Calu3 (cell line): ENCODE results near the gene GNG12. TPM values are rescaled to one million over a fixed set of nuclear protein-coding genes. Genes with fewer than 3 reads are reported as not detected.

ENCODE experiments used
- BruUV-seq: library from RNA; stranded (reverse); fragments of 400-500 nt; replicated peaks from 2 replicates; lab custom pipeline; 2021; lab: Mats Ljungman, UMichigan
- CTCF ChIA-PET: fragments of 300-600 bp; sonication (Branson Sonifier 250); formaldehyde crosslinking; loops from one replicate; lab custom pipeline; 2022; ENCODE audit warnings: antibody characterized with exemption; lab: Charles Lee
- DNase-seq: peaks from one replicate; pipeline ENCODE4 v3.0.0; 2022
- H3K27ac Mint-ChIP-seq: one replicate; pipeline ENCODE4 v1.8.0; 2022; ENCODE audit warnings: mixed read lengths; ENCODE audit not compliant: unreplicated experiment
- H3K27me3 Mint-ChIP-seq: one replicate; pipeline ENCODE4 v1.8.0; 2022; ENCODE audit warnings: mixed read lengths; ENCODE audit not compliant: unreplicated experiment
- H3K36me3 Mint-ChIP-seq: one replicate; pipeline ENCODE4 v1.8.0; 2022; ENCODE audit warnings: mild to moderate bottlenecking, moderate library complexity, mixed read lengths; ENCODE audit not compliant: insufficient read depth, unreplicated experiment
- H3K4me1 Mint-ChIP-seq: one replicate; pipeline ENCODE4 v1.8.0; 2022; ENCODE audit warnings: mild to moderate bottlenecking, low read depth, mixed read lengths; ENCODE audit not compliant: unreplicated experiment
- H3K4me3 Mint-ChIP-seq: one replicate; pipeline ENCODE4 v1.8.0; 2022; ENCODE audit warnings: mild to moderate bottlenecking, low read depth, moderate library complexity, mixed read lengths; ENCODE audit not compliant: unreplicated experiment
- H3K9me3 Mint-ChIP-seq: one replicate; pipeline ENCODE4 v1.8.0; 2022; ENCODE audit warnings: low read depth, mixed read lengths; ENCODE audit not compliant: unreplicated experiment
- CTCF ChIP-seq: fragments of 200-600 bp; IDR thresholded peaks from one replicate; pipeline ENCODE4 v1.8.0; 2022; ENCODE audit warnings: antibody characterized with exemption; ENCODE audit not compliant: unreplicated experiment
- intact Hi-C: fragments of 100-400 bp; cut with micrococcal nuclease; formaldehyde crosslinking; loops from one replicate; pipeline ENCODE4 v1.10.0; 2022; ENCODE audit not compliant: unreplicated experiment
- total RNA-seq: library from RNA; stranded (reverse); gene quantifications from 2 replicates; pipeline ENCODE4 v1.2.3, GENCODE V29; 2022

Gene GNG12
- total RNA-seq, 1 experiment from 2014 or later, result 85.6 TPM

GRCh38 chr1:67850151-67850551 is 16.9 kb upstream of the GNG12 start:
- peak overlapping the region; percentile 78 for H3K27ac Mint-ChIP-seq
- peak; percentile 47 for DNase-seq
- peak; percentile 56 for TF ChIP-seq CTCF
- H3K4me1 Mint-ChIP-seq, result peaks cover 20% of the 10 kb centered on the region
- intact Hi-C loops, result loop anchor here (1.0 to 5.0 kb wide), 5 partner anchors 47 to 493 kb away; no protein-coding TSS in a partner anchor
- CTCF ChIA-PET, result interaction anchor here (1.0 to 2.1 kb wide), 13 partner anchors 11 to 318 kb away, joined by 3 to 19 read pairs (median 7); partner anchors contain the start of gene DIRAS3
- no TSS peak for BruUV-seq
- H3K4me3 Mint-ChIP-seq, result peak overlapping the region; percentile 8
- H3K9me3 Mint-ChIP-seq, result no peaks in the 10 kb centered on the region
- no peaks in the 10 kb centered on the region for H3K27me3 Mint-ChIP-seq
- H3K36me3 Mint-ChIP-seq, result peaks cover 4% of the 10 kb centered on the region

DNA sequence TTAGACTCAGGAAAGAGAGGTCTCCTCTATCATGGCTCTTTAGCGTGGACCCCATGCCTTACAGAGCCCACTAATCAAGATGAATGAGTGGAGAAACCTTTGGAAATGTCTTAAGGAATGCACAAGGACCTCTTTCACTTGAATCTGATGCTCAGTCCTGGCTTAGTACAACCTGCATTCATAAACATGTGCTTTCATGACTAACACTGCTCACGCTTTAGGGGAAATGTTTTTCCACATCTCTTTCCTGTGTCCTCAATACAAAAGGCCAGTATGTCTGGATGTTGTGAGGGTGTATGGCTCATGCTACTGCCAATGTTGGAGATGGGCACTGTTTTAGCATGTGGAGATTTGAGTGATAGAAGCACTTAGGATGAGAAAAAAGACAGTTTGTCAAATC is 14.2 kb upstream of the GNG12 start:
- H3K9me3 Mint-ChIP-seq, result no peaks in the 10 kb centered on the region
- no peak overlapping the region for H3K4me3 Mint-ChIP-seq
- peaks cover 20% of the 10 kb centered on the region for H3K4me1 Mint-ChIP-seq
- intact Hi-C loops, result no loop called here
- BruUV-seq, result no TSS peak
- H3K36me3 Mint-ChIP-seq, result peaks cover 4% of the 10 kb centered on the region
- CTCF ChIA-PET, result no interaction called here
- no peak for TF ChIP-seq CTCF
- H3K27me3 Mint-ChIP-seq, result no peaks in the 10 kb centered on the region
- no peak overlapping the region for H3K27ac Mint-ChIP-seq
- DNase-seq, result no peak

GRCh38 chr1:67846538-67846937 is 13.3 kb upstream of the GNG12 start:
- intact Hi-C loops, result no loop called here
- H3K4me3 Mint-ChIP-seq, result no peak overlapping the region
- H3K27me3 Mint-ChIP-seq, result no peaks in the 10 kb centered on the region
- no peak overlapping the region for H3K27ac Mint-ChIP-seq
- CTCF ChIA-PET, result no interaction called here
- H3K36me3 Mint-ChIP-seq, result peaks cover 4% of the 10 kb centered on the region
- no TSS peak for BruUV-seq
- peaks cover 20% of the 10 kb centered on the region for H3K4me1 Mint-ChIP-seq
- TF ChIP-seq CTCF, result no peak
- no peaks in the 10 kb centered on the region for H3K9me3 Mint-ChIP-seq
- DNase-seq, result no peak

GRCh38 chr1:67844988-67845387 is 11.7 kb upstream of the GNG12 start:
- DNase-seq, result no peak
- Mint-ChIP-seq H3K27ac (no peak overlapping the region), H3K9me3 (no peaks in the 10 kb centered on the region), H3K4me3 (no peak overlapping the region), H3K4me1 (peaks cover 22% of the 10 kb centered on the region), H3K27me3 (no peaks in the 10 kb centered on the region), H3K36me3 (no peaks in the 10 kb centered on the region)
- TF ChIP-seq CTCF, result no peak
- intact Hi-C loops, result no loop called here
- no TSS peak for BruUV-seq
- CTCF ChIA-PET, result no interaction called here
